ENCODE results near the gene PRPF18.

The PRPF18 gene

GRCh38 chr10:13671904-13672303 lies 85.1 kb downstream of the PRPF18 start:
- DNase-seq: no peak

GRCh38 chr10:13672548-13672947 lies 85.8 kb downstream of the PRPF18 start:
- no peak for DNase-seq

DNA sequence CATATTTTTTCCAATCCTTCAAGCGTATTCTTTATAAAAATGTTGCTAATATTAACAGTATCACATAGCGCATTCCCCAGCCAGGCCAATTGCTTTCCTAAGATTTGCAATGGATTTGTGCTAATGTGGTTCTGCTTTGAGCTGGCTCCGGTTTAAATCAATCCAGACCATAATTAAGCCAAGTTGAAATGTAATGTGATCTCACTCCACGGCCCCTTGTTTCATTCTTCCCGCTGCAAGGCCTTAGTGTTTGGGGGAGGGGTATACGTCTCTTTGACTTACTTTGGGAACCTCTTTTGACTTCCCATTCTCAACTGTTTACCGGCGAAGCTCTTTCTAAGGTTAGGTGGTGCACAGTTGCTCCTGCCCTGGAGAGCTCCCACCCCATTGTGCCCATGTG lies 86.4 kb downstream of the PRPF18 start:
- DNase-seq: no peak

GRCh38 chr10:13674645-13675588 lies 88.2 kb downstream of the PRPF18 start:
- no peak for DNase-seq

DNA sequence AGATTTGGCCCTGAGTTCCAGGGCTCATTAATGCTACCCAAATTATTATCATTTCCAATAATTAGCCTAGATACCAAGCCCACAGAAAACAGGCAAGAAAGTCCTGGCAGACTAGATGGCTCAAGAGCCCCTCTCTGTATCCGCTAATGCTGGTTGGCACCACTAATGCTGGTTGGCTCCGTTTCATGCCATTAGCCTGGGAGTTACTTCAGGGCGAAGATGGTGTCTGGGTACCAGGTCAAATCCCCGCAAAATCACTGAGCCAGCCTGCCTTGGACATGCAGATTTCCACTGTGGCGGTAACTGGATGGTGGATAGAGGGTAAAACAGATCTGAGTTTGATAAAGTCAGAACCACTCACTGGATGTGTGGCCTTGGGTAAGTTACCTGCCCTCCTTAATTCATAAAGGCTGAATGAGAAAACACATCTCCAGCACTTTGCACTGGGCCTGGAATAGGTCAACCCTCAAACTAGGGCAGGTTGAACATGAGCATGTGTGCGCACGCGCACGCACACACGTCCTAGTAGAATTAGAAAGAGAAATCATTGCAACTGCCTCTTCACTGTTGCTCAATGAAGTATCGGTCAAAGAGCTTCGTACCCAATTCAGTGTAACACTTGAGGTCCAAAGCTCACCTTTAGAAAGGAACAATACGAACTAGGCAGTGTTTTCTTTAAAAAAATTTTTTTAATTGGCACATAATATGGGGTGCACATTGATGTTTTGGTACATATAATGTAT lies 91.5 kb downstream of the PRPF18 start:
- DNase-seq: no peak

Measured in CD4-positive, alpha-beta T cell treated with Interleukin-17A for 4 hours (primary cell).